Smooth muscle cell of the brain vasculature (primary cell): ENCODE measurements around the gene ITGA2.
A peak's percentile ranks its signal among the peaks of the same experiment; 100 is the strongest.
"Not testable (repeated sequence)": the region's sequence is repeated elsewhere in the genome, so short reads cannot be mapped to it uniquely, and the experiment has no call there.

ENCODE experiments used
- DNase-seq: peaks from one replicate; pipeline ENCODE4 v3.0.0-alpha.2; 2012; ENCODE audit warnings: low read depth, low spot score

ITGA2 gene

DNA sequence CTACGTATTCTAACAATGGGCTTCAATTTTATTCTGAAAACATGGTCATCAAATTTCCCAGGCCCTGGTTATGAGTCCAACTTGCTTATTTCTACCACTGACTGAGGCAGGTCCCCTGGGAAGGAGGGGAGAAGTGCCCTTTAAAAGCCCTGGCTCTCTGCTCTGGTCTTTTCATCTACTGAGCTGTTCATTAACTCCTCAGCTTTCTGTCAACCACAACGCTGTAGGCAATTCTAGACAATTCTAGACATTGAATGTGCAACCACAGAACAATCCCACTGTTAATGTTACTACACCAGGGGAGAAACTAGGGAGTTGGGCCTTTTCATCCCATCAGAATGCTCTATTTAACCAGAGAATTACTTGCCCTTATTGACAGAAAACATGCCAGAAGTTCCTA, 110.4 kb downstream of the ITGA2 start:
- no peak for DNase-seq

DNA sequence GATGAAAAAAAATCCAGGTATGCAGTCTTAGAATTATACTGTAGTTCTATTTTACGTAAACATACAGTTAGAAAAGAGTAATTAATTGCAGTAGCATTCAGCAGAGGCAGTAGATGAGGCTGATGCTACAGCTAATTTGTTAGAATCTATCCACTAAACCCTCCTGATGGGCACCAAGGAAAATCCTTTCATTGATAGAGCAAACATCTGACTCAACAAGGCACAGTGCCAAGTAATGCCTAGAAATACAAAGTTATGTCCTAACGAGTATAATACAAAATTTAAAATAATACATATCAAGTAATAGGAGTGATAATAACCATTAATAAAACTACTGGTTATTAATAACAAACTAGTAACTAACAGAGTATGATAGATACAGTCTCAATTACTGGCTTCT, 111.5 kb downstream of the ITGA2 start:
- no peak for DNase-seq

DNA sequence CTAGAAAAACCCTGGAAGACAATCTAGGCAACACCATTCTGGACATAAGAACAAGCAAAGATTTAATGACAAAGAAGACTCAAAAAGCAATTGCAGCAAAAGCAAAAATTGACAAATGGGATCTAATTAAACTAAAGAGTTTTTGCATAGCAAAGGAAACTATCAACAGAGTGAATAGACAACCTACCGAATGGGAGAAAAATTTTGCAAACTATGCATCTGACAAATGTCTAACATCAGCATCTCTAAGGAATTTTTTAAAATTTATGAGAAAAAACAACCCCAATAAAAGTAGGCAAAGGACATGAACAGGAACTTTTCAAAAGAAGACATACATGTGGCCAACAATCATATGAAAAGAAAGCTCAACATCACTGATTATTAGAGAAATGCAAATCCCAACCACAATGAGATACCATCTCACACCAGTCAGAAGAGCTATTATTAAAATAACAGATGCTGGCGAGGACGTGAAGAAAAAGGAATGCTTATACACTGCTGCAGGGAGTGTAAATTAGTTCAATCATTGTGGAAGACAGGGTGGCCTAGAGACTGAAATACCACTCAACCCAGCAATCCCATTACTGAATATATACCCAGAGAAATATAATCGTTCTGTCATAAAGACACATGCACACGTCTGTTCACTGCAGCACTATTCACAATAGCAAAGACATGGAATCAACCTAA, 116.6 kb downstream of the ITGA2 start:
- DNase-seq: no peak

DNA sequence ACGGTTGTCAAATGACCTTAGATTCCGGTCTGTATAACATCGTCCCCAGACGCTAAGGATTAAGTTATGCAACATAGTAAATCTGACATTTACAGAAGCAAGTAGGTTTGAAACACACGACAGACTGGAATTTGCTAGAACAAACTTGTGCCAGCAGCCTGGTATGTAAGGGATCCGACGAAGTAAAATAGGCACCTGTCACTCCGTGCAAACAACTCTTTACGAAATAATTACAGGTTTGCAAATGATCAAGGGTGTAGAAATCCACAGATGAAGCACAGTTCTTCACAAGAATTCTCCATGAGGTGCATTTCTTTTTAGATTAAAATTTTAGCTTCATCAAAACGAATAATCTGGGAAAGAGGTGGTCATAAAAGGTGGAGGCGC, 119.9 kb downstream of the ITGA2 start:
- DNase-seq: no peak

DNA sequence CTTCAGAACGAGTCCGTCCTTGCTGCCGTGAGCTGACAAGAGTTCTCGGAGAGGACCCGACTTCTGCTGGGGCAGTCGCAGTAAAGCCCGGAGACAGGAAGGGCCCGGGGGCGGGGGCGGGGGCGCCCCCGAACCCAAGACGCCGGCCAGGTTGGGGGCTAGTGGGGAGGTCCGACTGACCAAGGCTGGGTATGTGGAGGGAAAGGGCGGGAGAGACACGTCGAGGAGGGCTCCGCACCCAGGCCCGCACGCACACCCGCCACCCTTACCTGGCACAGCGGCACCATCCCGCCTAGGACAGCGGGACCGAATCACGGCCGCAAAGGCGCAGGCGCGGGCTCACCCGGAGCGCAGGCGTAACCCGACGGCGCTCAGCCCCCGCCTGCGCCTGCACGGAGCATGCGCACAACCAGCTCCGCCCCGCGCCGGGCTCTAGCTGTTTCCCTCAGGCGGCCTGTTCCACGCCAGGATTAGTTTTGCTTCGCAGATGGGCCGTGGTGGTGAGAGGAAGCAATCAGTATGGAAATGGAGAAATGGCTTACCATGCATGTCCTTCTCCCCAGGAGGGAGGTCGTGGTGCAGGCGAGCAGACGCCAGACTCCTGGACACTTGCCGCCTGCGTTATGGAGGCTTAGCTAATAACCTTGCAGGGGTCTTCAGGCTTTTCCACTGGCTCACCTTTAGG, 120.4 kb downstream of the ITGA2 start, which contains the start of gene MOCS2:
Gene MOCS2 (minus strand): TSS at position 315 of the 685 bp plus-strand sequence. CDS start 2,583 bp downstream, outside the sequence.
- DNase-seq: peak; percentile 65

DNA sequence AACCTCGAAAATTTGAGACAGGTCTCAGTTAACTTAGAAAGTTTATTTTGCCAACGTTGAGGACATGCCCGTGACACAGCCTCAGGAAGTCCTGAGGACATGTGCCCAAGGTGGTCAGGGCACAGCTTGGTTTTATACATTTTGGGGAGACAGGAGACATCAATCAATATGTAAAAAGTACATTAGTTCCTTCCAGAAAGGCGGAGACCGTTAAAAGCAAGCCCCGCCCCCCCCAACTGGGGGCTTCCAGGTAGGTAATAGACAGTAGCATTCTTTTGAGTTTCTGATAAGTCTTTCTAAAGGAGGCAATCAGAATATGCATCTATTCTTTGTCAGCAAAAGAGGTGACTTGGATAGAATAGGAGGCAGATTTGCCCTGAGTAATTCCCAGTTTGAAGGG, 121.0 kb downstream of the ITGA2 start:
- no peak for DNase-seq

DNA sequence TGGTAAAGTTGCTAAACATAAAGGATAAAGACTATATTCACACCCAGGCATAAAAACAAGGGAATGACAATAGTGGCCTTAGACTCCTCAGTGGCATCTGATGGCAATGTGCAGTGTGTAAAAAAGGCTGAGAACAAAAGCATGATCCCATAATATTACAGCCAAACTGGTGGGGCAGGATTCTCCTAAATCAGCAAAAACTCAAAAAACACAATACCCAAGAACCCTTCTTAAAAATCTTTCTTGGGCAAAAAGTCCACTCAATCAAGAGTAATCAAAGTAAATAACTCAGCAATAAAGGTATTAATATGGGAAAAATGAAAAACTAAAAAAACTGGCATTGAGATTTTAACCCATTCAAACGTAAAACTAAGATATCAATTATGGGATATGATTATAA, 122.0 kb downstream of the ITGA2 start:
- no peak for DNase-seq

DNA sequence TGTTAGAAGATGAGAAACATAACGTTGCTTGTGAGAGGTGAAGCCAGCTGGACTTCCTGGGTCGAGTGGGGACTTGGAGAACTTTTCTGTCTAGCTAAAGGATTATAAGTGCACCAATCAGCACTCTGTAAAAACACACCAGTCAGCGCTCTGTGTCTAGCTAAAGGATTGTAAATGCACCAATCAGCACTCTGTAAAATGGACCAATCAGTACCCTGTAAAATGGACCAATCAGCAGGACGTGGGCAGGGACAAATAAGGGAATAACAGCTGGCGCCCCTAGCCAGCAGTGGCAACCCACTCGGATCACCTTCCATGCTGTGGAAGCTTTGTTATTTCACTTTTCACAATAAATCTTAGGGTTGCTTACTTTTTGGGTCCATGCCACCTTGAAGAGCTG, 123.2 kb downstream of the ITGA2 start:
- not testable (repeated sequence) for DNase-seq

DNA sequence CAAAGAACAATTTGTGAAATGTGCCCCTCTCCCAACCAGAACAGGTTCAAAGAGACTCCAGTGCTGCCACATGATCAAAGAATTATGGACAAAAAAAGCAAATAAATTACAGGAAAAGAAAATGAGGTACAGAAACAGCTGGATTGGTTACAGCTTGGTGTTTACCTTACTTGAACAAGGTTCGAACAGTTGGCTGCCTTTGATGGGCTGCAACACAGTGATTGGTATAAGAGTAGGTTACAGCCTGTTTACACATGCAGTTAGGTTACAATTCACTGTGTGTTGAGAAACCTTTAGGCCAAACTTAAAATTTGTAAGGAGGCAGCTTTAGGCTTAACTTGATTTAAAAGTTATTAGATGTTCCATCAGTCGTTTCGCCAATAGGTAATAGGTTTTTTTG, 123.8 kb downstream of the ITGA2 start:
- no peak for DNase-seq

DNA sequence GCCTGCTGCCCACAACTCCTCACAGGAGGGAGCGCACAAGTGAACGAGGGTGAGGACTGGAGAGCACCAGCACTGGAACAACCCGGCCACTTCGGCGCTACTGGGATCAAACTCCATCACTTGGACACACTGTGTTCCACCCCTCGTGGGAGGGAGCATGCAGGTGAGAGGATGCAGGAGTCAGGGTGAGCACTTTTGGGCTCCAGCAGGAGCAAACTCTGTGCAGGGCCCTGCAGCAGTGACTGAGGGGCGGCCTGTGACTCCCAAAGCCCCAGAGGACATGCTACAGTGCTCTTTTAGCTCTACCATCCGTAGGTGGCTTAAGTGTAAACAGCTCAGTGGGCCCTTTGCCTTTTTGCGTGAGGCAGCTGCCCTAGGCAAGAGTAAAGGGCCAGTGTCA, 124.8 kb downstream of the ITGA2 start:
- DNase-seq: no peak

DNA sequence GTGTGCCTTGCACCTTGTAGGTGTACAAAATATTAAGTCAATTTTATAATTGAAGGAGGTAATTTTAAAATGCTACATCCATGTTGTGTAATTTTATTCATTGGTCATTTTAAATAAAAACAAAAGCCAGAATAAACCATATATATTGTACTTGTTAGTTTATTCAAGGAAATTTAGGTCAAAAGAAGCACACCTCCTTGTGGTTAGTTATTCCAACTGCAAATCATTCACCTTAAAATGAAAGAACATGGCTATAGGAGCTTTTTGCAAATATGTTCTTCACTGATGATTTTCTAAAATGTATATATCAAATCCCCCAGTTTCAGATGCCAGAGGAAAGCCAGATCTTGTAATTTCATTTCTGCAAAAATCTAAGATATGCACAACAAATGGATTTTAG, 125.8 kb downstream of the ITGA2 start:
- DNase-seq: no peak

DNA sequence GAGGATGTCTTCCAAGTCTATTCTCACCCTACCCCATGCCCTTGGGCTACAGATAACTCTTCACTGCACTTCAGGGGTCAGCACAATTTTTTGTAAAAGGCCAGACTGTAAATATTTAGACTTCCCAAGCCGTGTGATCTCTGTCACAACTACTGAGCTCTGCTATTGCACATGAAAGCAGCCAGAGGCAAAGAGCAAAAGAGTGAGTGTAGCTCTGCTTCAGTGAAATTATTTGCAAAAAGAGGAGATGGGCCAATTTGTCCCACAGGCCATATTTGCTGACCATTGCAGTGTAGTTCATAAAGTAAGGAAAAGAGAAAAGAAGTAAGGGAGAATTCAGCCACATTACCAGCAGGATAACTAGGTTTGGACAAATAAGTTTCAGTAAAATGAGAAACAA, 127.4 kb downstream of the ITGA2 start:
- DNase-seq: no peak

DNA sequence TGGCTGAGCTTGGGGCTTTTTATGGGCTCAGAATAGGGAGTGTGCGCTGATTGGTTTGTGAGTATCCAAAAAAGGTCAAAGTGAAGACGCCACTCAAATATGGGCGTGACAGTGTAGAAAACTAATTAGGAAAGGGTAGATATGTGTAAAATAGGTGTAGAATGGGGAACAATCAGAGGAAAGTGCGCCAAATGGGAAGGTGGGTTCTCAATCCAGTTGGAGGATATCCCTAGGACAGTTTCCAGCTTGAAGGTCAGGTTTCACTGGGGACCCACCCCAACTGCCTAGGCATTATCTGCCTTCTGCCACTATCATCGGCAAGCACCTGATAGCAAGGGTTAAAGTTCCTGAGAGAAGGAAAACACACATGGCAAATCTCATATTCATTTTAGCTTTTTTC, 129.7 kb downstream of the ITGA2 start:
- no peak for DNase-seq

DNA sequence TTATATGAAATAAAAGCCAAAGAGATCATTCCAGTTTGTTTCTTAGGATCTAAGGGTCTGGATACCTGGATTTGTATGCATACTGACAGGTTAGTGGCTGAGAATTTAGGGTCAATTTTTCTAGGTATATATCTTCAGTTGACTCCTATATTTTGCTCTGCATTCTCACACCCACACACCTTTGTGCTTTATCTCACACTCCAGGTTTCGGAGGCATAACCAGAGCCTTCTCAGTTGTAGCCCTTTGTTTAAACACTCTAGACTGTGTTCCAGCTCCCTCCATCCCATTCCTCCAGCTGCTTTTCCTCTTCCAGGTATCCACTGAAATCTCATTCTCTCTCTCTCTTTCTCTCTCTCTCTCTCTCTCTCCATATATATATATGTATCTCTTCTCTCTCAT, 131.0 kb downstream of the ITGA2 start:
- no peak for DNase-seq

DNA sequence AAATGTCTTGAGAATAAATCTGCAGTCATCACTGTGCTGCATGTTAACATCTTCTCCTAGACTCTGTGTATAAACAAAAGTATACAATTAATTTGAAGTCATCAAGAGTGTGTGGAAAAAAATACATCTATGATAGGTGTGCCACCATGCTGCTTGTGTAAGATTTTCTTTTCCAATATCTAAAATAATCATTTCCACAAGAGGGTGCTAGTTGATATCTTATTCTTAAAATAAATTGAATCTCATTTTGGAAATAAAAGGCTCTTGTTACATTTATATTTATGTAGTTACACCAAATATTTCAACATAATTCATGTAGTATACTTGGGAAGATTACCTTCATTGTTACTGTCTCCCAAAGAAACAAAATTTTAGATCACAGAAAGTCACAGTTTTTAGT, 134.6 kb downstream of the ITGA2 start:
- DNase-seq: no peak

DNA sequence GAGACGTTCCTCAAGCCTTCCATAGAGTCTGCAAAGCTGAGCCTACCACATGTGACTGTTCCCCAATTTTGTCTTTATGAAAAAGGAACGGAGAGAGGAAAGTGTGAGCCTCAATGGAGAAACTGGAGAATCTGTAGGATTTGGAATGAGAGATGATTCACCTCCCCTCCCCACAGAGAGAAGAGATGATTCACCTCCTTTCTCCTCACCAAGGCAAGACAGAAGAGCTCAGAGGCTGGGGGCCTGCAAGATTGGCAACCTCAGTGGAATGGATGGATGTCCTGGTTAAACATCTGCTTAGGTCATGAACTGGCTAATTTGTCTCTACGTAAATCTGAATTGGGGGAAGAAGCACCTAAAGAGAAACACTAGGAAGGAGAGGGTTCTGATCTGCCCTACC, 137.4 kb downstream of the ITGA2 start:
- no peak for DNase-seq

DNA sequence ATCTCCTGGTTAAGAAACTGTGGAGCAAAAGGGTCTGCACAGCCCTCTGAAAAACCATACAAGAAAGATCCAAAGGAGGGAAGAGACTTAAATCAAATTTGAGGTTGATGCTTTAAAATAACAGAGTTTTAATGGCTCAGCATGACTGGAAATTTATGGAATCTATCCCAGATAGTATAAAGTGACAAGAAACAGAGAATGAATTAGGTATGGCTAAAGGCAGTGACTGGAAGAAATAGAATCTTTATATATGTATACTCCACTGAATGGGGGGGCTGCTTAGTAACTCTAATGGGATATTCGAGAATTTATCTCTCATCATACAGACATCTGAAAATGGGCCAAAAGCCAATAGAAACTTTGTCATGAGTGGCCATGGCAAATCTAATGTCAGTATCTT, 138.0 kb downstream of the ITGA2 start:
- DNase-seq: no peak

DNA sequence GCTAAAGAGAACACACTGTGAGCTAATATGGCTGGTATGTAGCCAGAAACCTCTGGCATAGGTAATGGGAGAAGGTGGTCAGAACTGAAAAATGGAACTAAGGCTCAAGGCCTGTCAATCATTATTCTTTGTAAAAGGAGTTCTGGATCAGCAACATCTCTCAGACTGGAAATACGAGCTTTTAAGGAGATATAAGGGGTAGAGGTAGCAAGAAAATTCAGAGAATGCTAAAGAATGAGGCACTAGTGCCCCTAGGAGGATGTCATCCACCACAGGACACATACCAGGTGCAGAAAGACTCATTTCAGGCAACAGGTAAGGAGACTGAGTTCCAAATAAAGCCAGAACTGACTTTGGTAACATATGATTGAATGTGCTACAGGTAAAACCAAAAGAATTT, 139.3 kb downstream of the ITGA2 start:
- no peak for DNase-seq

DNA sequence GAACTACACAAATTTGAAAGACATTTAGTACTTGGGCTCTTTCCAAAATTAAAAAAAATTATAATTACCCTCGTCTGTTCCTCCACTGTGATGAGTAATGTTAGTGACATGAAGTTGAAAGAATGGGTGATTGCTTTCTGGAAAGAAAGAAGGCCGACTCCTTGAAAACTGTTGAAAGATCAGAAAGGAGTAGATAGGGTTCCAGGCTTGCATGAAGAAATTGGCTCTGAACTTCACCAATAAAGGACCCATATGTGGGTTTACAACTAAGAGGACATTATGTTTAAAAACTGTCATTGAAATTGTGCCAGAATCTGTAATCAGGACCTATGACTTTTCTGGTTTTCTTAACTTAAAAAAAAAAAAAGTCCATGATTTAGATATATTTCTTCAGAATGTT, 141.1 kb downstream of the ITGA2 start:
- DNase-seq: no peak

DNA sequence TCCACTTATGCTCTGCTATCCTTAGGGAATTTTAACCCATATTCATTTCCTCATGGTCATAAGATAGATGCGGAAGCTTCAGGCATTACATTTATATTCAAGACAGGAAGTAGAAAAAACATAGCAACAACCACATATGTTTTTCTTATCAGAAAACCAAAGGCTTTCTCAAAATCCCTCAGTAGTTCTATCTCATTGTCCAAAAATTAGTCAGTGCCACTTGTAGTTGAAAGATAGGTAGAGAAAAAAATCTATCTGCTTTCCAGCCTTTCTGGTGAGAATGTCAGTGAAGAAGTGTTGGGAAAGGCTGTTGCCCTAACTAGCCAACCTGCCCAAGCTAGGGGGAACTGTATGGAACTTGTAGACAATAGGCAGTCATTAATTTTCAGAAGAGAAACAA, 143.9 kb downstream of the ITGA2 start:
- DNase-seq: no peak
